ENCODE results near the gene EFHB.
"Not testable (repeated sequence)": the region's sequence is repeated elsewhere in the genome, so short reads cannot be mapped to it uniquely, and the experiment has no call there.

The EFHB gene, protein sequence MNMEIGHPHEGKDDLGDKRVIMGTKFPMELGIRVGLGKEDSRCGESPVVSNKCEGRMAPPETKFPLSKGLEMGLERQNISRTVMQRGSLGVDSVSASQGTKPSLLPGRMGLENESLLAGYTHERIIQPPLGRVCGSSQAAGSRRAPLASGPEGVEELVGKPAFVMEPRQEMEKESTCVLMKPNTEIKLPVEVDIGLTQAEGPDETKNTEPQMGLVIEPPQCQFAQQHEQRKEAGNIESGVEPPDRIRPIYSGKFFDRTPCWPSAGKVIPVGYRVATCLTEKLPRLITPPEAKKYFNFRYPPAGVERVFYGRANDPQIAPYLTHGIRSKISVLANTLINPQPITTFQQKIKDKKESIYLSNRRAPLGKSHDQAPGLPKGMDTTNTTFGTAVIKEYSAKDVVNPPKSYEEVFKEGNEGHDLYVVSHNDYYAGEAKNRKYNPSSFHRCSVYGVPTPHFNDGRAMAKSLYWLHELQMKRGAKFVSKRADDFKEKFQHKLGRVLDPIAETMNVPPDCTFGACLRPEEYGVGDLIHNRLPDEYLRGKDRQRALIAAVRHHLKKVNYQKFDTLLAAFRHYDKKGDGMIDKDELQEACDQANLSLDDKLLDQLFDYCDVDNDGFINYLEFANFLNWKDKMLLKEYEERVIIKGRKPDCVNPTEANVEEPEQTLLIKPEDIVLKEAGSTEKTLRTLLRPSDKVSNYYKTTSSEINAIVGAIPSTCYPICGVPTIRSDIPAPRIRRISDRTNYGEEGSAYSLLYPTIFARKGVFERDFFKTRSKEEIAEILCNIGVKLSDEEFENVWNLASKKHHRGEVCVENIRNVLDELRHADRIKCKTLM

DNA sequence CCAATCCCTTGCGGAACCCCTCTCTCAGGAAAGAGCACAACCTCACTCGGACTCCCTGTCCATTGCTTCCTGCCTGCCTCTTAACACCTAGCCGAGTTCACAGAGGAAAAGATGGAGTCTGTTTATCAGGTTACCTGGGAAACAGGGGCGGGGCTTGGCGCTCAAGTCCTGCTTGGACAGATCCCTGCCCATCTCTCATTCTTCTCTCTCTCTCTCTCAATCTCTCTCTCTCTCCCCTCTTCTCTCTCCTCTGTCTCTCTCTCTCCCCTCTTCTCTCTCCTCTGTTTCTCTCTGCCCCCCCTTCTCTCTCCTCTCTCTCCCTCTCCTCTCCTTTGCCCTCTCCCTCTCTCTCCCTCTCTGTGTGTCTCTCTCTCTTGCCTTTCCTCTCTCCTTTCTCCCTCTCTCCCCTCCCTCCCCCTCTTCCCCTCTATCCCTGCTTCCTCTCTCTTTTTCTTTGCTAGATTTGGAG, at the start of gene EFHB:
TSS of gene EFHB (minus strand) at position 120 of the 469 bp plus-strand sequence. CDS start 199 bp downstream, outside the sequence.
- Histone ChIP-seq H3K4me3 (ENCODE audit: low read length) (no peak within 1 kb of the TSS), H3K36me3 (ENCODE audit: control insufficient read depth, insufficient read depth, low read length) (no peaks in the 10 kb centered on the region), H3K9ac (ENCODE audit: low read length) (no peak within 1 kb of the TSS), H3K4me1 (ENCODE audit: control insufficient read depth, insufficient read depth, low read length) (peaks cover 4% of the 10 kb centered on the region), H3K27me3 (ENCODE audit: control insufficient read depth, insufficient read depth, low read length) (no peaks in the 10 kb centered on the region), H3K9me3 (ENCODE audit: control insufficient read depth, low read length) (no peaks in the 10 kb centered on the region)

DNA sequence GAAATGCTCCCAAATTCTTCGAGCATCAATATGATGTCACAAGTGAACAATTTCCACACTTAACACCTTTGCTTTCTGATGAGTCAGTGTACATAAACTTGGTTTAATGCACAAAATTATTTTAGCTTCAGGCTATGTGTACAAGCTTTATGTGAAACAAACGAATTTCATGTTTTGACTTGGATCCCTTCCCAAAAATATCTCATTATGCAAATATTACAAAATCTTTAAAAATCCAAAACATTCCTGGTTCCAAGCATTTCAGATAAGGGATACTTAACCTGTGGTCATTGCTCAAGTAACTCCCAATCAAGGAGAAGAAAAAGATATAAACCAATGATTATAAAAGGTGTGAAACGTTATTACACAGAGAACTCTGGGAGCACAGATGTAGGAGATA, 38.0 kb upstream of the EFHB start:
- H3K9ac ChIP-seq (ENCODE audit: low read length): no peak overlapping the region
- H3K4me3 ChIP-seq (ENCODE audit: low read length): no peak overlapping the region

DNA sequence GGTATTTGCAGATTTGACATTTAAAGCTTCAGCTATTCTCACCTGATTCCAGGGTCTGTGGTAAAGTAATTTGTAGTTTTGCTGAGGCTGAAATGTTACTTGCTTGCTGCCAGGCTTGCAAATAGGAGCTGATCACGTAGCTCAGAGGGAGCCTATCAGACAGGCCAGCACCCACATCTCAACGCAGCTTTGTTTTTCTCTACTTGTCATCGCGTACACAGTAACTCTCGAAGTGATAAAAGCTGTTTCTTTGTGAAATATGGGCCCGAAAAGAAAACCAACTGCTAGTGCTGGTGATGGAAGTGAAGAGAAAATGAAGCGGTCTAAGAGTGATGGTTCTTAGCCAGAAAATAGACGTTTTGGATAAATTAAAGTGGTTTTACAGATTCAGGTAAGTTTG, 36.3 kb upstream of the EFHB start:
- no peak overlapping the region for H3K4me3 ChIP-seq (ENCODE audit: low read length)
- H3K9ac ChIP-seq (ENCODE audit: low read length): no peak overlapping the region
- H3K27me3 ChIP-seq (ENCODE audit: control insufficient read depth, insufficient read depth, low read length): no peaks in the 10 kb centered on the region
- no peaks in the 10 kb centered on the region for H3K9me3 ChIP-seq (ENCODE audit: control insufficient read depth, low read length)
- H3K4me1 ChIP-seq (ENCODE audit: control insufficient read depth, insufficient read depth, low read length): peaks cover 6% of the 10 kb centered on the region
- no peaks in the 10 kb centered on the region for H3K36me3 ChIP-seq (ENCODE audit: control insufficient read depth, insufficient read depth, low read length)

More for the DNA sequence above, 38.0 kb upstream of the EFHB start:
- Histone ChIP-seq H3K9me3 (ENCODE audit: control insufficient read depth, low read length) (no peaks in the 10 kb centered on the region), H3K4me1 (ENCODE audit: control insufficient read depth, insufficient read depth, low read length) (peaks cover 6% of the 10 kb centered on the region), H3K27me3 (ENCODE audit: control insufficient read depth, insufficient read depth, low read length) (no peaks in the 10 kb centered on the region), H3K36me3 (ENCODE audit: control insufficient read depth, insufficient read depth, low read length) (no peaks in the 10 kb centered on the region)

DNA sequence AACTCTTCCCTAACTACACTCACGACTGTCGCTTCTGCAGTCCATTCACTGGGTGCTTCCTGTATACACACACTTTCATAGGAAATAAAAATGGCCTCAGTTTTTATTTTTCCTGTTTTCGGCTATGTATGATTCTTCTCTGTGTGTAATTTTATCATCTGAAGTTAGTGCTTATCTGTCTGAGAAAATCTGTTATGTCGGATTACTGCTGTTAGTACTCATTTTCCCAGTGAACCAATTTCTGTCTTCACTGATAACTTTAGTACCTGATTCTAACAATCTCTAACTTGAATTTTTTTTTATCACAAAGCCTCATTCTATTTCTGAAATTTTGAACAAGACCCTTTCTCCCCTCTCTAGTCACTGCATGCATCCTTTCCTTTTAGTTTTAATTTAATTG, 33.8 kb upstream of the EFHB start:
- Histone ChIP-seq H3K9ac (ENCODE audit: low read length) (no peak overlapping the region), H3K36me3 (ENCODE audit: control insufficient read depth, insufficient read depth, low read length) (no peaks in the 10 kb centered on the region), H3K27me3 (ENCODE audit: control insufficient read depth, insufficient read depth, low read length) (no peaks in the 10 kb centered on the region), H3K9me3 (ENCODE audit: control insufficient read depth, low read length) (no peaks in the 10 kb centered on the region), H3K4me3 (ENCODE audit: low read length) (no peak overlapping the region), H3K4me1 (ENCODE audit: control insufficient read depth, insufficient read depth, low read length) (peaks cover 6% of the 10 kb centered on the region)

DNA sequence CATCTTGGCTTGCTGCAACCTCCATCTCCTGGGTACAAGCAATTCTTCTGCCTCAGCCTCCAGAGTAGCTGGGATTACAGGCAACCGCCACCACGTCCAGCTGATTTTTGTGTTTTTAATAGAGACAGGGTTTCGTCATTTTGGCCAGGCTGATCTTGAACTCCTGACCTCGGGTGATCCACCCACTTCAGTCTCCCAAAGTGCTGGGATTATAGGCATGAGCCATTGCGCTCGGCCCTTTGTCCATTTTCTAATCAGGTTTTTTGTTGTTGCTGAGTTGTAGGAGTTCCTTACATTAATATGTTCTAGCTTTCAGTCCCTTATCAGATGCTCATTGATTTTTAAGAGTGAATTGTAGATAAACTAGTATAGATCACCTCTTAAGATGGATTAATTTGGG, 33.2 kb upstream of the EFHB start:
- H3K9me3 ChIP-seq (ENCODE audit: control insufficient read depth, low read length): no peaks in the 10 kb centered on the region
- H3K9ac ChIP-seq (ENCODE audit: low read length): no peak overlapping the region
- peaks cover 6% of the 10 kb centered on the region for H3K4me1 ChIP-seq (ENCODE audit: control insufficient read depth, insufficient read depth, low read length)
- no peaks in the 10 kb centered on the region for H3K27me3 ChIP-seq (ENCODE audit: control insufficient read depth, insufficient read depth, low read length)
- H3K36me3 ChIP-seq (ENCODE audit: control insufficient read depth, insufficient read depth, low read length): no peaks in the 10 kb centered on the region
- no peak overlapping the region for H3K4me3 ChIP-seq (ENCODE audit: low read length)

DNA sequence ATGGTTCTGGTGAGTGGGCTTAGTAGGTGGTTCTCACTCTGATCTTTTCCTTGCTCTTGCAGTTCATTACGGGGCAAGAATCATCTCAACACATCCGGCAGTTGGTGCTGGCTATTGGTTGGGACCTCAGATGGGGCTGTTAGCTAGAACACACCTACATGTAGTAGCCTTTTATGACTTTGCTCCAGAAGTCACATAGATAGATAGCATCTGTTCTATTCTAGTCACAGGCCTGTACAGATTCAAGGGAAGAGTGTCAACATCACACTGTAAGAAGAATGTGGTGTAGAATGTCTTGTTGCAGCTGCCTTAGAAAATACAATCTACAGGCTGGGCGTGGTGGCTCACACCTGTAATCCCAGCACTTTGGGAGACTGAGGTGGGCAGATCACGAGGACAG, 27.9 kb upstream of the EFHB start:
- Histone ChIP-seq H3K36me3 (ENCODE audit: control insufficient read depth, insufficient read depth, low read length) (no peaks in the 10 kb centered on the region), H3K9me3 (ENCODE audit: control insufficient read depth, low read length) (no peaks in the 10 kb centered on the region), H3K27me3 (ENCODE audit: control insufficient read depth, insufficient read depth, low read length) (no peaks in the 10 kb centered on the region), H3K4me3 (ENCODE audit: low read length) (no peak overlapping the region), H3K4me1 (ENCODE audit: control insufficient read depth, insufficient read depth, low read length) (no peaks in the 10 kb centered on the region), H3K9ac (ENCODE audit: low read length) (no peak overlapping the region)

DNA sequence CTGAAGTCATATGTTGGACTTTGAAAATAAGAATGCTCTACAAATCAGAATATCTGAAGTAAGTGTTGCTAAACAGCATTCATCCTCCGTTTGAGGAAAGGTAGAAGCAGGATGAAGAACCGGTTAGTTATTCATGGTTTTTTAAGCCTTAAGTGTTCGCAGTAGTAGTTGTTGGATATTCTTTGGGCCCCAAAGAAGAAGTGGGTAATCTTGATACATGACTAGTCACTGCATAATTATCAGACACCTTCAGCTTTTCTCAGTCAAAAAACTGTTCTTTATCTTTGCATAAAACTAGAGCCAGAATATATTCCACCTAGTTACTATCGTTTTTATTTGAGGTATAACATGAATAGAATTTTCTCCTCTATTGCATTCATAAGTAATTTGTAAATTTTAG, 26.7 kb upstream of the EFHB start:
- no peaks in the 10 kb centered on the region for H3K36me3 ChIP-seq (ENCODE audit: control insufficient read depth, insufficient read depth, low read length)
- H3K9ac ChIP-seq (ENCODE audit: low read length): no peak overlapping the region
- H3K27me3 ChIP-seq (ENCODE audit: control insufficient read depth, insufficient read depth, low read length): no peaks in the 10 kb centered on the region
- H3K4me3 ChIP-seq (ENCODE audit: low read length): no peak overlapping the region
- H3K4me1 ChIP-seq (ENCODE audit: control insufficient read depth, insufficient read depth, low read length): no peaks in the 10 kb centered on the region
- no peaks in the 10 kb centered on the region for H3K9me3 ChIP-seq (ENCODE audit: control insufficient read depth, low read length)

DNA sequence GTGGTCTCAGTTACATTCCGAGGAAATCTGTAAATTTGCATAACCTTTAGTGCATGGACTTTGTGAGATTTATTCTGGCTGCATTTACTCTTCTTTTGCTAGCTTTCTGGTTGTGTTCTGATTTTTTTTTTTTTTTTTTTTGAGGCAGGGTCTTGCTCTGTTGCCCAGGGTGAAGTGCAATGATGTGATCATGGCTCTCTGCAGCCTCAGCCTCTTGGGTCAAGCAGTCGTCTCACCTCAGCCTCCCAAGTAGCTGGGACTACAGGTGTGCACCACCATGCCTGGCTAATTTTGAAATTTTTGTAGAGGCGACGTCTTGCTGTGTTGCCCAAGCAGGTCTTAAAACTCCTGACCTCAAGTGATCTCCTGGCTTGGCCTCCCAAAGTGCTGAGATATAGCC, 25.5 kb upstream of the EFHB start:
- H3K4me1 ChIP-seq (ENCODE audit: control insufficient read depth, insufficient read depth, low read length): no peaks in the 10 kb centered on the region
- no peak overlapping the region for H3K9ac ChIP-seq (ENCODE audit: low read length)
- H3K4me3 ChIP-seq (ENCODE audit: low read length): no peak overlapping the region
- H3K9me3 ChIP-seq (ENCODE audit: control insufficient read depth, low read length): no peaks in the 10 kb centered on the region
- H3K27me3 ChIP-seq (ENCODE audit: control insufficient read depth, insufficient read depth, low read length): no peaks in the 10 kb centered on the region
- H3K36me3 ChIP-seq (ENCODE audit: control insufficient read depth, insufficient read depth, low read length): no peaks in the 10 kb centered on the region

DNA sequence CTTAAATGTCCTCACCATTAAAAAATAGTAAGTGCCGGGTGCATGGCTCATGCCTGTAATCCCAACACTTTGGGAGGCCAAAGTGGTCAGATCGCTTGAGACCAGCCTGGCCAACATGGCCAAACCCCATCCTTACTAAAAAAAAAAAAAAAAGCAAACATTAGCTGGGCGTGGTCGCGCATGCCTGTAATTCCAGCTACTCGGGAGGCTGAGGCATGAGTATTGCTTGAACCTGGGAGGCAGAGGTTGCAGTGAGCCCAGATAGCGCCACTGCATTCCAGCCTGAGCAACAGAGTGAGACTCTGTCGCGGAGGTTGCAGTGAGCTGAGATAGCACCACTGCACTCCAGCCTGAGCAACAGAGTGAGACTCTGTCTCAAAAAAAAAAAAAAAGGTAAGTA, 23.3 kb upstream of the EFHB start:
- not testable (repeated sequence) for H3K27me3 ChIP-seq (ENCODE audit: control insufficient read depth, insufficient read depth, low read length); H3K36me3 ChIP-seq (ENCODE audit: control insufficient read depth, insufficient read depth, low read length); H3K4me1 ChIP-seq (ENCODE audit: control insufficient read depth, insufficient read depth, low read length); H3K9ac ChIP-seq (ENCODE audit: low read length); H3K4me3 ChIP-seq (ENCODE audit: low read length); H3K9me3 ChIP-seq (ENCODE audit: control insufficient read depth, low read length)

DNA sequence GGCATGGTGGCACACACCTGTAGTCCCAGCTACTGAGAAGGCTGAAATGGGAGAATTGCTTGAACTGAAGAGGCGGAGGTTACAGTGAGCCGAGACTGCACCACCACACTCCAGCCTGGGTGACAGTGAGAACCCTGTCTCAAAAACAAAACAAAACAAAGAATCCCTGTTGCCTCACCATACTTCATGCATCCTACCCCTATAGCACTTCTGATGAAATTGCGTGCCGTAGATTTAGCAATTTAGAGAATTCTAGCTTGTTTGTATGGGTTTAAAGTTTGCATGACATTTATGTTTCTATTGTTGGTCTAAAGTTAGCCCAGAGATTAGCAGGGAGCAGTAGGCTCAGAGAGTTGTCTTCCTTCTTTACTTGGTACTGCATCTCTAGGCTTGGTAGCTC, 20.7 kb upstream of the EFHB start:
- H3K9me3 ChIP-seq (ENCODE audit: control insufficient read depth, low read length): no peaks in the 10 kb centered on the region
- no peak overlapping the region for H3K4me3 ChIP-seq (ENCODE audit: low read length)
- H3K4me1 ChIP-seq (ENCODE audit: control insufficient read depth, insufficient read depth, low read length): peaks cover 9% of the 10 kb centered on the region
- H3K9ac ChIP-seq (ENCODE audit: low read length): no peak overlapping the region
- no peaks in the 10 kb centered on the region for H3K27me3 ChIP-seq (ENCODE audit: control insufficient read depth, insufficient read depth, low read length)
- no peaks in the 10 kb centered on the region for H3K36me3 ChIP-seq (ENCODE audit: control insufficient read depth, insufficient read depth, low read length)

DNA sequence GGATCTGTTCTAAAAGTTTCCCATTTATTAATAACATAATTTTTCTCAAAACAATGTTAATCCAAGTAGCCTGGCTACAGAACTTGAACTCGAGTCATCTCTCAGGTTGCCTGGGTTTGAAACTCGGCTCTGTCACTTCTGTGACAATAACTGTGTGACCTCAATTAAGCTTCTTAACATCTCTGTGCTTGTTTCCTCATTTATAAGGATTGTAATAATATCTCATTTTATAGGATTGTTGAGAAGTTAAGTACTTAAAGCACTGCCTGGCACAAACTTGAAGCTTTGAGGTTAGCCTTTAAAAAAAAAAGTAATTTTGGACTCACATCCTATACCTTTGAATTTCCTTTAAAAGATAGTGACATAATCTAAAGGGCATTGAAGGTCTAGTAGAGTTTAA, 16.3 kb upstream of the EFHB start:
- no peaks in the 10 kb centered on the region for H3K36me3 ChIP-seq (ENCODE audit: control insufficient read depth, insufficient read depth, low read length)
- no peaks in the 10 kb centered on the region for H3K27me3 ChIP-seq (ENCODE audit: control insufficient read depth, insufficient read depth, low read length)
- no peak overlapping the region for H3K4me3 ChIP-seq (ENCODE audit: low read length)
- no peaks in the 10 kb centered on the region for H3K9me3 ChIP-seq (ENCODE audit: control insufficient read depth, low read length)
- no peak overlapping the region for H3K9ac ChIP-seq (ENCODE audit: low read length)
- peaks cover 19% of the 10 kb centered on the region for H3K4me1 ChIP-seq (ENCODE audit: control insufficient read depth, insufficient read depth, low read length)

DNA sequence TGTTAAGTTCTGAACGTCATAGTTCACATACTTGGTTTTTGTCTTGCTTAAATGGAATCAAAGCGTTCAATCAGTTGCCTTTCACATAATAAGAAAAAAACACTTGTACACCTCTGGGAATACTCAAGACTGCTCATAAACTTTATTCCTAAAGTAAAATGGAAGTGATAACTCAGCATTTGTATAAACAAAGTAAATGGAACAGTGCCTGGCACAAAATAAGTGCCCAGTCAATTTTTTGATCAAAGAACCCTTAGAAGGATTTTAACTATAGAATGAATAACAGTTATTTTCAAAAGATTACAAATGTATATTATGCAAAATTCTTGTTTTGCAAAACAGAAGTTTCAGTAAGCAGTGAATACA, 14.2 kb upstream of the EFHB start:
- H3K9ac ChIP-seq (ENCODE audit: low read length): peak overlapping the region; percentile 99
- no peaks in the 10 kb centered on the region for H3K27me3 ChIP-seq (ENCODE audit: control insufficient read depth, insufficient read depth, low read length)
- peaks cover 19% of the 10 kb centered on the region for H3K4me1 ChIP-seq (ENCODE audit: control insufficient read depth, insufficient read depth, low read length)

More for the DNA sequence above, 14.2 kb upstream of the EFHB start:
- Histone ChIP-seq H3K36me3 (ENCODE audit: control insufficient read depth, insufficient read depth, low read length) (no peaks in the 10 kb centered on the region), H3K4me3 (ENCODE audit: low read length) (peak overlapping the region; percentile 76), H3K9me3 (ENCODE audit: control insufficient read depth, low read length) (no peaks in the 10 kb centered on the region)
